Pancreas (tissue), 10 donors: ENCODE data around the gene PIGZ. TPM values are rescaled to one million over a fixed set of nuclear protein-coding genes. Genes with fewer than 3 reads are reported as not detected.
A peak's percentile ranks its signal among the peaks of the same experiment; 100 is the strongest.

ENCODE experiments used
- ATAC-seq, 4 donors: fragments of 200-7000 bp; cut with Tn5 transposase; one replicate each; pipeline versions ENCODE4 v1.8.0 to v1.9.1; 2020; ENCODE audit warnings: mild to moderate bottlenecking in 4 of 4, moderate library complexity in 4 of 4
- DNase-seq, 6 donors: peaks; one replicate each; pipeline ENCODE4 v3.0.0-alpha.2; 2020
- FAIRE-seq: peaks from 2 replicates; lab custom pipeline; 2012; peaks lifted over from hg19 to GRCh38; lab: Jason Lieb, UNC
- H3K27ac ChIP-seq, 4 donors: fragments of 200-600 bp; sonication (generic); 1 replicate in 3 of 4; 2 replicates in 1 of 4; pipeline versions ENCODE4 v1.5.0 to v1.8.0; 2020
- H3K27me3 ChIP-seq, 4 donors: fragments of 200-600 bp; one replicate each; pipeline ENCODE4 v1.8.0; 2021
- H3K36me3 ChIP-seq, 3 donors: fragments of 200-600 bp; sonication (generic) in 1 of 3; one replicate each; pipeline versions ENCODE4 v1.5.0 to v1.8.0; 2020 to 2021
- H3K4me1 ChIP-seq, 3 donors: fragments of 200-600 bp; one replicate each; pipeline ENCODE4 v1.8.0; 2021
- H3K4me3 ChIP-seq, 4 donors: fragments of 200-600 bp; sonication (generic) in 2 of 4; one replicate each; pipeline versions ENCODE4 v1.5.0 to v1.8.0; 2020 to 2021
- H3K9me3 ChIP-seq, 4 donors: fragments of 200-600 bp; one replicate each; pipeline ENCODE4 v1.8.0; 2021
- WGBS, 2 donors: extraction: QIAGEN DNeasy Blood & Tissue Kit; methylation state at CpG; one replicate each; pipeline ENCODE4 v1.1.7; 2013; 5-methylcytosine and 5-hydroxymethylcytosine counted together
- intact Hi-C, 3 donors: fragments of 100-400 bp; cut with DNase I; formaldehyde crosslinking; loops; one replicate each; pipeline versions ENCODE4 v1.11.1 to v1.14.2; 2022
- polyA plus RNA-seq, 2 donors: library from polyadenylated mRNA; stranded (reverse); fragments of 200-250 nt; gene quantifications; one replicate each; pipeline ENCODE4 v1.2.3, GENCODE V29; 2013
- total RNA-seq, 6 donors: library from RNA; stranded (reverse); fragmentation: NEBNext Ultra II Directional in 4 of 6; extraction: Animal tissue kit (Norgen Biotek cat#: 25700) in 4 of 6; gene quantifications; one replicate each; pipeline versions ENCODE4 v1.2.1 to v1.2.4, GENCODE V29; 2021 to 2023
- TF ChIP-seq, protein P1 (sequence below), 4 donors: fragments of 200-600 bp; sonication (generic) in 3 of 4; IDR thresholded peaks; one replicate each; pipeline versions ENCODE4 v1.5.0 to v1.8.0; 2021; ENCODE audit warnings: antibody characterized with exemption in 4 of 4
- donor health status: healthy with polysubstance abuse.
- donor health status: DM: no; HTN: no; CAD: no; lungs with moderate emphysema.
- donor health status: DM: no; HTN: no; CAD: no.
- donor health status: control.
- donor health status: control.
- donor health status: Bipolar disorder and iron deficiency.
- donor health status: DM: yes; HTN: yes; CAD: no.
- donor health status: DM: no; HTN: no; CAD: no.
- donor health status: DM: no; HTN: no; CAD: no.
- donor health status: DM: yes; HTN: yes; CAD: no.

Gene PIGZ
- total and polyA plus RNA-seq, 8 donors: 1.3 to 3.8 (median 2.1) TPM

DNA sequence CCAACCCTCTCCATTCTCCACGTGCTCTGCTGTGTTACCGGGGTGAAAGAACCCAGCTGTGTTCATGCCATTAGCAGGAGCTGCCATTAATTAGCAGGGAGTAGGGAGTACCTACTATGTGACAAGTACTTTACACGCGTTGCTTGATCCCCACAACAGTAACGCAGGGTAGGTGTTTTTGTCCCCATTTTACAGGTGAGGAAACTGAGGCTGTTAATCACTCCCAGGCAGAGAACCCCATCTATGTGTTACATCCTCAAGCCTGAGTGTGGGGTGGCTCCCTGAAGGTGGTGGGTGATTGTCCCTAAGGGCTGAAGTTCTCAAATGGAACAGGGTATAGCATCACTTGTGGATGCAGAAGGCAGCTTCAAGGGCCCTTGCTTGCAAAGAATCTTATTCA, 38.2 kb upstream of the PIGZ start:
- no peaks in the 10 kb centered on the region for H3K36me3 ChIP-seq
- TF ChIP-seq, protein P1, sequence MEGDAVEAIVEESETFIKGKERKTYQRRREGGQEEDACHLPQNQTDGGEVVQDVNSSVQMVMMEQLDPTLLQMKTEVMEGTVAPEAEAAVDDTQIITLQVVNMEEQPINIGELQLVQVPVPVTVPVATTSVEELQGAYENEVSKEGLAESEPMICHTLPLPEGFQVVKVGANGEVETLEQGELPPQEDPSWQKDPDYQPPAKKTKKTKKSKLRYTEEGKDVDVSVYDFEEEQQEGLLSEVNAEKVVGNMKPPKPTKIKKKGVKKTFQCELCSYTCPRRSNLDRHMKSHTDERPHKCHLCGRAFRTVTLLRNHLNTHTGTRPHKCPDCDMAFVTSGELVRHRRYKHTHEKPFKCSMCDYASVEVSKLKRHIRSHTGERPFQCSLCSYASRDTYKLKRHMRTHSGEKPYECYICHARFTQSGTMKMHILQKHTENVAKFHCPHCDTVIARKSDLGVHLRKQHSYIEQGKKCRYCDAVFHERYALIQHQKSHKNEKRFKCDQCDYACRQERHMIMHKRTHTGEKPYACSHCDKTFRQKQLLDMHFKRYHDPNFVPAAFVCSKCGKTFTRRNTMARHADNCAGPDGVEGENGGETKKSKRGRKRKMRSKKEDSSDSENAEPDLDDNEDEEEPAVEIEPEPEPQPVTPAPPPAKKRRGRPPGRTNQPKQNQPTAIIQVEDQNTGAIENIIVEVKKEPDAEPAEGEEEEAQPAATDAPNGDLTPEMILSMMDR (IDR thresholded peaks at IDR 0.05): no peak
- H3K27me3 ChIP-seq: no peaks in the 10 kb centered on the region

DNA sequence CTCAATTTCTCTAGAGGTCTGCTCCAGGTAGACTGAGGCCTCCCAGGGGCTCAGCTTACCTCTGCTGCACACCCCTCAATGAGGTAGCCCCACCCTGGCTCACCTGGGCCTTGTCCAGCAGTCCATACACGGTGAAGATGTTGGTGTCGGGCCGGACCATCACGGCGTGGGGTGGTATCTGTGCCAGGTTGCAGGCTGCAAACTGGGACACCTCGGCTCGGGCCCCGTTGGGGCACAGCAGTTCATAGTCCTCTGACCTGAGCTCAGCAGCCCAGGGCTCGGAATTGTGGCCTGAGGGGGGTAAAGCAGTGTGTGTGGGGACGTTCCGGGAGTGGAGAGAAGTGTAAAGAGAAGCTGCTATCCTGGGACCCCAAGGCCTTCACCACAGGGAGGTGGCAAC, 37.8 kb upstream of the PIGZ start:
- ATAC-seq: no peak

More for the DNA sequence above, 38.2 kb upstream of the PIGZ start:
- WGBS, 2 donors: 92 to 97% methylated on average over 5 of the region's 5 CpGs
- no peaks in the 10 kb centered on the region for H3K9me3 ChIP-seq
- no peak overlapping the region for H3K27ac ChIP-seq
- FAIRE-seq (no peak), DNase-seq (no peak), ATAC-seq (no peak)
- H3K4me3 ChIP-seq: no peak overlapping the region
- intact Hi-C loops: no loop called here
- H3K4me1 ChIP-seq: peaks cover 0 to 2% (median 0%) of the 10 kb centered on the region in 3 donors

DNA sequence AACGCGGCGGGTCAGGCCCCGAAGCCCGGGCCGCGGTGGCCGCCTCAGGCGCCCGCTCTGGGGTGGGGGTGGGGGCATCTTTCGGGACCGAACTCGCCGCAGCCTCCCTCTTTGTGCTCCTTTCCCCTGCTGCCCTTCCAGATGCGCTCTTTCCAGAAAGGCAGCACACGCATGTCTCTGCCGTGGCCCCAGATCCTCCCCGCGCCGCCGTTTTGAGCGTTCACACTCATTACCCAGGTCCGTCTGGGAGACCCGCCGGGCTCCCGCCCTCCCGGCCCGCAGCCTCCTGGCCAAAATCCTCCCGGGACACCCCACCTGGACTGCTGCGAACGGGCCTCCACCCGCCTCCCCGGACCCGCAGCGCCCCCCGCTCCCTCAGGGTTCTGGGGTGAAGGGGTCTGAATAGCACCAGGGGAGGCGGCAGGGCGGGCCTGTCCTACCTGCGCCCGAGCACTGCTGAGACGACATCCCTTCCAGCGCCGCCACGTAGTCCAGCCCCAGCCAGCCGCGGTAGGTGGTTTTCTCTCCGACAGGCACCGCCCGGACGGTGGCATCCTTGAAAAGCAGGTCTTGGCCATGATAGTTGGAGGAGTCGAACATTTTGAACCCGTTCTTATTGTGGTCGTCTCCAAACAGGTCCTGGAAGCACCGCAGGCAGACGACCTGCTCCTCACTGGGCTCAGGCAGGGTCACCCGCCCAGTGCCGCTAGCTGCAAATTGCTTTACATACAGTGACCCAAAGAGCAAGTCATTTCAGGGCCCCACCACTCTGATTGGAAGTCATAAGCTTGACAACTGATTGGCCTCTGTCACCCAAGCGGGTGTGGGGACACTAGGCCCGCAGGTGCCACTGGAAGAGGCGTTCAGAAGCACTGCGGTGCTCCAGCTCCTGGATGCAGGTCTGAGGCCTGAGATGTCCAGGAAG, 35.1 kb upstream of the PIGZ start:
- 18 to 24% methylated on average over 47 to 61 of the region's 61 CpGs for WGBS, 2 donors
- DNase-seq (peak; percentile 39 to 81 (median 50)), ATAC-seq (peak; percentile 15 to 54 (median 40)), FAIRE-seq (no peak)
- Histone ChIP-seq H3K4me3 (peak overlapping the region; percentile 42 to 69 (median 45)), H3K27me3 (no peaks in the 10 kb centered on the region), H3K27ac (peak overlapping the region; percentile 51 to 79 (median 70)), H3K4me1 (peaks cover 0 to 2% (median 0%) of the 10 kb centered on the region in 3 donors), H3K9me3 (no peaks in the 10 kb centered on the region), H3K36me3 (no peaks in the 10 kb centered on the region)
- intact Hi-C loops: no loop called here
- TF ChIP-seq, protein P1 (IDR thresholded peaks at IDR 0.05): no peak

More for the DNA sequence above, 37.8 kb upstream of the PIGZ start:
- Histone ChIP-seq H3K27me3 (no peaks in the 10 kb centered on the region), H3K27ac (no peak overlapping the region), H3K4me3 (no peak overlapping the region), H3K9me3 (no peaks in the 10 kb centered on the region), H3K4me1 (peaks cover 0 to 2% (median 0%) of the 10 kb centered on the region in 3 donors), H3K36me3 (no peaks in the 10 kb centered on the region)
- 89 to 91% methylated on average over 11 of the region's 11 CpGs for WGBS, 2 donors
- DNase-seq: peak in 2 of 6 donors; percentile 47 to 49
- no peak for FAIRE-seq
- intact Hi-C loops: no loop called here
- TF ChIP-seq, protein P1 (IDR thresholded peaks at IDR 0.05): no peak

DNA sequence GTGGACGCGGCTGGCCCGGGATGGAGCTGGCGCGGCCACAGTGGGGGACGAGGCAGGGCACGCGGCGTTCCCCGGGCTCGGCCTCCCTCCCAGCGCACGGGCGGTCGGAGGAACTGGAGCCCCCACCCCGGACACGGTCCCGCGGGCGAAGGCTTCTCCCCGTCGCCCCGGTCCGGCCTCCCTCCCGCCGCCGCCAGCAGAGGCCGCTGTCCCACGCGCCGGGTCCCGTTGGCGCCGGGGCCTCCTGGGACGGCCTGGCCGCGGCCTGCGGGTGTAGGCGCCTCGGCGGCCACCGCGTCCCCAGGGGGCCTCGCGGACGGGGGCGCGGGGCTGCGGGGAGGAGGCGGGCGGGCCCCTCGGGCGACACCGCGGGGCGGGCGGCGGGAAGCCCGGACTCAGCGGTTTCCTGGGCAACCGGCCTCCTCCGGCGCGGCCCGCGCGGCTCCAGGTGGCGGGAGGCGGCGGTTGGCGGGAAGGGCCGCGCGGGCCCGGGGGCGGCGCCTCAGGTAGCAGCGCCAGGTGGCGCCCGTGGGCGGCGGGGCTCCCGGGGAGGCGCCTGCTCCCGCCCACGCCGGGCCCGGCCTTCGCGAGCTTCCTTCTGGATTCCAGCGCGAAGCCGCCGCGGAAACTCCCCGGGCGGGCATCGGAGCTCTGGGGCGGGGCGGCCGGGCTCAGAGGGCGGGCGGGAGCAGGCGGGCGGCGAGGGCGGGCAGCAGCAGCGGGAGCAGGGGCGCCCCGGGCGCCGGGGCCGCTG, 34.2 kb upstream of the PIGZ start:
- intact Hi-C loops: no loop called here
- peak overlapping the region; percentile 42 to 69 (median 45) for H3K4me3 ChIP-seq
- no peaks in the 10 kb centered on the region for H3K36me3 ChIP-seq
- no peak for FAIRE-seq
- H3K27ac ChIP-seq: peak overlapping the region; percentile 51 to 79 (median 70)
- peak; percentile 87 to 96 (median 91) for DNase-seq
- peaks cover 0 to 2% (median 0%) of the 10 kb centered on the region in 3 donors for H3K4me1 ChIP-seq
- H3K9me3 ChIP-seq: no peaks in the 10 kb centered on the region
- H3K27me3 ChIP-seq: no peaks in the 10 kb centered on the region
- TF ChIP-seq, protein P1 (IDR thresholded peaks at IDR 0.05): peak; percentile 46 to 75 (median 61)
- WGBS, 2 donors: 1% methylated on average over 37 to 113 of the region's 113 CpGs
- peak; percentile 85 to 92 (median 89) for ATAC-seq
